Activated CD4-positive, alpha-beta T cell treated with anti-CD3 and anti-CD28 coated beads, Interleukin-2, amount 10 ng/mL, durations not matched to agents 24 days and 14 days (primary cell): ENCODE results near the gene NCAPG2. TPM values are rescaled to one million over a fixed set of nuclear protein-coding genes. Genes with fewer than 3 reads are reported as not detected.
"Not testable (repeated sequence)": the region's sequence is repeated elsewhere in the genome, so short reads cannot be mapped to it uniquely, and the experiment has no call there.

Experiments used
- DNase-seq: peaks from one replicate; pipeline ENCODE4 v3.0.0; 2022
- H3K27ac Mint-ChIP-seq: one replicate; pipeline ENCODE4 v1.8.0; 2022; ENCODE audit warnings: mild to moderate bottlenecking, mixed read lengths
- H3K27me3 Mint-ChIP-seq: one replicate; pipeline ENCODE4 v1.8.0; 2022; ENCODE audit warnings: mixed read lengths
- H3K36me3 Mint-ChIP-seq: one replicate; pipeline ENCODE4 v1.8.0; 2022; ENCODE audit warnings: low read depth, mild to moderate bottlenecking, mixed read lengths
- H3K4me1 Mint-ChIP-seq: one replicate; pipeline ENCODE4 v1.8.0; 2021; ENCODE audit warnings: mixed read lengths
- H3K4me3 Mint-ChIP-seq: one replicate; pipeline ENCODE4 v1.8.0; 2022; ENCODE audit warnings: mild to moderate bottlenecking, moderate library complexity, mixed read lengths
- H3K9me3 Mint-ChIP-seq: one replicate; pipeline ENCODE4 v1.8.0; 2021; ENCODE audit warnings: mixed read lengths
- intact Hi-C: fragments of 100-400 bp; cut with micrococcal nuclease; formaldehyde crosslinking; loops from one replicate; pipeline ENCODE4 v1.15.1; 2023
- total RNA-seq: library from RNA; stranded (reverse); gene quantifications from 2 replicates; pipeline ENCODE4 v1.2.3, GENCODE V29; 2022

NCAPG2 gene
- total RNA-seq, 1 donor from 2014 or later, result 96.3 TPM

GRCh38 chr7:158646766-158647474, 57.7 kb downstream of the NCAPG2 start:
- H3K27me3 Mint-ChIP-seq, result no peaks in the 10 kb centered on the region
- no peak overlapping the region for H3K4me3 Mint-ChIP-seq
- peak; percentile 69 for DNase-seq
- peaks cover 66% of the 10 kb centered on the region for H3K36me3 Mint-ChIP-seq
- H3K4me1 Mint-ChIP-seq, result peaks cover 8% of the 10 kb centered on the region
- H3K27ac Mint-ChIP-seq, result no peak overlapping the region
- H3K9me3 Mint-ChIP-seq, result no peaks in the 10 kb centered on the region
- intact Hi-C loops, result no loop called here

GRCh38 chr7:158645842-158646241, 58.8 kb downstream of the NCAPG2 start:
- Mint-ChIP-seq H3K9me3 (no peaks in the 10 kb centered on the region), H3K27me3 (no peaks in the 10 kb centered on the region), H3K36me3 (peaks cover 66% of the 10 kb centered on the region), H3K4me1 (peaks cover 10% of the 10 kb centered on the region), H3K27ac (no peak overlapping the region), H3K4me3 (no peak overlapping the region)
- intact Hi-C loops, result no loop called here
- no peak for DNase-seq

- intact Hi-C loops, result no loop called here
- Mint-ChIP-seq H3K4me3 (no peak overlapping the region), H3K4me1 (peaks cover 9% of the 10 kb centered on the region), H3K9me3 (no peaks in the 10 kb centered on the region), H3K27ac (peak overlapping the region; percentile 59), H3K36me3 (peaks cover 70% of the 10 kb centered on the region), H3K27me3 (no peaks in the 10 kb centered on the region)
- no peak for DNase-seq
Observed at GRCh38 chr7:158642149-158642548, 62.5 kb downstream of the NCAPG2 start.

- H3K36me3 Mint-ChIP-seq, result peaks cover 50% of the 10 kb centered on the region
- intact Hi-C loops, result no loop called here
- no peaks in the 10 kb centered on the region for H3K9me3 Mint-ChIP-seq
- no peak overlapping the region for H3K4me3 Mint-ChIP-seq
- DNase-seq, result no peak
- H3K27me3 Mint-ChIP-seq, result no peaks in the 10 kb centered on the region
- H3K4me1 Mint-ChIP-seq, result peaks cover 11% of the 10 kb centered on the region
- H3K27ac Mint-ChIP-seq, result peak overlapping the region; percentile 47
Observed at GRCh38 chr7:158638001-158638400, 66.6 kb downstream of the NCAPG2 start.

GRCh38 chr7:158633055-158633956, 71.3 kb downstream of the NCAPG2 start:
- no peak overlapping the region for H3K4me3 Mint-ChIP-seq
- peaks cover 50% of the 10 kb centered on the region for H3K36me3 Mint-ChIP-seq
- DNase-seq, result no peak
- H3K9me3 Mint-ChIP-seq, result no peaks in the 10 kb centered on the region
- peak overlapping the region; percentile 17 for H3K27ac Mint-ChIP-seq
- intact Hi-C loops, result no loop called here
- H3K4me1 Mint-ChIP-seq, result peaks cover 3% of the 10 kb centered on the region
- H3K27me3 Mint-ChIP-seq, result no peaks in the 10 kb centered on the region

- H3K27ac Mint-ChIP-seq, result no peak overlapping the region
- peaks cover 49% of the 10 kb centered on the region for H3K36me3 Mint-ChIP-seq
- H3K27me3 Mint-ChIP-seq, result no peaks in the 10 kb centered on the region
- no peak for DNase-seq
- intact Hi-C loops, result no loop called here
- no peak overlapping the region for H3K4me3 Mint-ChIP-seq
- H3K4me1 Mint-ChIP-seq, result peaks cover 3% of the 10 kb centered on the region
- no peaks in the 10 kb centered on the region for H3K9me3 Mint-ChIP-seq
Observed at GRCh38 chr7:158631574-158632195, 72.9 kb downstream of the NCAPG2 start.

- H3K9me3 Mint-ChIP-seq, H3K27me3 Mint-ChIP-seq, H3K4me1 Mint-ChIP-seq, intact Hi-C loops, H3K4me3 Mint-ChIP-seq, DNase-seq, H3K27ac Mint-ChIP-seq: not testable (repeated sequence)
- peaks cover 51% of the 10 kb centered on the region for H3K36me3 Mint-ChIP-seq
Observed at GRCh38 chr7:158626289-158626688, 78.3 kb downstream of the NCAPG2 start.

GRCh38 chr7:158623241-158623640, 81.4 kb downstream of the NCAPG2 start:
- Mint-ChIP-seq H3K4me1 (no peaks in the 10 kb centered on the region), H3K9me3 (no peaks in the 10 kb centered on the region), H3K27ac (no peak overlapping the region), H3K4me3 (no peak overlapping the region), H3K36me3 (peaks cover 33% of the 10 kb centered on the region), H3K27me3 (no peaks in the 10 kb centered on the region)
- intact Hi-C loops, result no loop called here
- no peak for DNase-seq

GRCh38 chr7:158620839-158621441, 83.7 kb downstream of the NCAPG2 start:
- no peak overlapping the region for H3K4me3 Mint-ChIP-seq
- peaks cover 27% of the 10 kb centered on the region for H3K36me3 Mint-ChIP-seq
- intact Hi-C loops, result no loop called here
- peaks cover 2% of the 10 kb centered on the region for H3K4me1 Mint-ChIP-seq
- no peak for DNase-seq
- no peak overlapping the region for H3K27ac Mint-ChIP-seq
- no peaks in the 10 kb centered on the region for H3K9me3 Mint-ChIP-seq
- H3K27me3 Mint-ChIP-seq, result no peaks in the 10 kb centered on the region

GRCh38 chr7:158620418-158620817, 84.2 kb downstream of the NCAPG2 start:
- peaks cover 2% of the 10 kb centered on the region for H3K4me1 Mint-ChIP-seq
- H3K4me3 Mint-ChIP-seq, result no peak overlapping the region
- DNase-seq, result no peak
- H3K27me3 Mint-ChIP-seq, result no peaks in the 10 kb centered on the region
- intact Hi-C loops, result no loop called here
- peaks cover 22% of the 10 kb centered on the region for H3K36me3 Mint-ChIP-seq
- H3K27ac Mint-ChIP-seq, result no peak overlapping the region
- no peaks in the 10 kb centered on the region for H3K9me3 Mint-ChIP-seq

GRCh38 chr7:158618745-158619140, 85.9 kb downstream of the NCAPG2 start:
- H3K9me3 Mint-ChIP-seq, result no peaks in the 10 kb centered on the region
- H3K36me3 Mint-ChIP-seq, result peaks cover 15% of the 10 kb centered on the region
- intact Hi-C loops, result no loop called here
- peaks cover 2% of the 10 kb centered on the region for H3K4me1 Mint-ChIP-seq
- H3K27ac Mint-ChIP-seq, result no peak overlapping the region
- no peaks in the 10 kb centered on the region for H3K27me3 Mint-ChIP-seq
- no peak overlapping the region for H3K4me3 Mint-ChIP-seq
- no peak for DNase-seq

GRCh38 chr7:158617737-158618128, 86.9 kb downstream of the NCAPG2 start:
- H3K4me1 Mint-ChIP-seq, result peaks cover 2% of the 10 kb centered on the region
- H3K4me3 Mint-ChIP-seq, result no peak overlapping the region
- H3K9me3 Mint-ChIP-seq, result no peaks in the 10 kb centered on the region
- intact Hi-C loops, result no loop called here
- DNase-seq, result no peak
- H3K36me3 Mint-ChIP-seq, result peaks cover 8% of the 10 kb centered on the region
- H3K27ac Mint-ChIP-seq, result no peak overlapping the region
- H3K27me3 Mint-ChIP-seq, result no peaks in the 10 kb centered on the region

GRCh38 chr7:158616050-158616449, 88.6 kb downstream of the NCAPG2 start:
- Mint-ChIP-seq H3K4me1 (peaks cover 7% of the 10 kb centered on the region), H3K27ac (no peak overlapping the region), H3K9me3 (no peaks in the 10 kb centered on the region), H3K4me3 (no peak overlapping the region), H3K27me3 (no peaks in the 10 kb centered on the region), H3K36me3 (peaks cover 15% of the 10 kb centered on the region)
- intact Hi-C loops, result no loop called here
- DNase-seq, result no peak

- Mint-ChIP-seq H3K9me3 (no peaks in the 10 kb centered on the region), H3K27me3 (no peaks in the 10 kb centered on the region), H3K4me3 (no peak overlapping the region), H3K27ac (no peak overlapping the region), H3K36me3 (peaks cover 17% of the 10 kb centered on the region), H3K4me1 (peaks cover 7% of the 10 kb centered on the region)
- intact Hi-C loops, result no loop called here
- DNase-seq, result no peak
Observed at GRCh38 chr7:158614700-158615099, 89.9 kb downstream of the NCAPG2 start.
